ENCODE data around the gene SH3RF1.

DNA sequence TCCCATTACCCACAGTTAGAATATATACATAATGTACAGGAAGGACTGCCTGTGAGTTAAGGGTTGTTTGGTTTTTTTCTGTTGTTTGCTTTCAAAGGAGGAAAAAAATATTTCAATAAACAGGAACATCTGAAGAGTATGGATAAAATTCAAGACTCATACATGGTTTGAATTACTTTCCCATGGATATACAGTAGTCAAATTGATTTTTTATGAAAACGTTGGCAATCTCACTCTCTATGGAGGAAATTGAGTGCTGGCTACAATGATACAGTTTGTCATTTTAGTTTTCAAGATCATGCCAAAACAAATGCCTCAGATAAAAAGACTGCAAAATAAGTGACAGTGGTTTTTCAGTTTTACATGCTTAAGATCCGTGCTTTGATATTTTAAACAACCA, 116.6 kb downstream of the SH3RF1 start:
- TF ChIP-seq POLR2A (IDR thresholded peaks at IDR 0.05; ENCODE audit: low read depth, low read length) (no peak), ZBED1 (IDR thresholded peaks at IDR 0.05; ENCODE audit: borderline replicate concordance) (no peak), CHD2 (IDR thresholded peaks at IDR 0.05; ENCODE audit: borderline replicate concordance, low read depth, low read length) (no peak), TARDBP (IDR thresholded peaks at IDR 0.05; ENCODE audit: borderline replicate concordance) (no peak), SMC3 (IDR thresholded peaks at IDR 0.05; ENCODE audit: borderline replicate concordance, low read length) (no peak), YY1 (IDR thresholded peaks at IDR 0.05; ENCODE audit: low read depth, low read length) (no peak), CEBPB (IDR thresholded peaks at IDR 0.05; ENCODE audit: borderline replicate concordance in 1 of 2, low read depth in 2 of 2, low read length in 2 of 2) (no peak), FOXM1 (IDR thresholded peaks at IDR 0.05; ENCODE audit: low read depth, low read length) (no peak)
- TF ChIP-seq, protein P1, sequence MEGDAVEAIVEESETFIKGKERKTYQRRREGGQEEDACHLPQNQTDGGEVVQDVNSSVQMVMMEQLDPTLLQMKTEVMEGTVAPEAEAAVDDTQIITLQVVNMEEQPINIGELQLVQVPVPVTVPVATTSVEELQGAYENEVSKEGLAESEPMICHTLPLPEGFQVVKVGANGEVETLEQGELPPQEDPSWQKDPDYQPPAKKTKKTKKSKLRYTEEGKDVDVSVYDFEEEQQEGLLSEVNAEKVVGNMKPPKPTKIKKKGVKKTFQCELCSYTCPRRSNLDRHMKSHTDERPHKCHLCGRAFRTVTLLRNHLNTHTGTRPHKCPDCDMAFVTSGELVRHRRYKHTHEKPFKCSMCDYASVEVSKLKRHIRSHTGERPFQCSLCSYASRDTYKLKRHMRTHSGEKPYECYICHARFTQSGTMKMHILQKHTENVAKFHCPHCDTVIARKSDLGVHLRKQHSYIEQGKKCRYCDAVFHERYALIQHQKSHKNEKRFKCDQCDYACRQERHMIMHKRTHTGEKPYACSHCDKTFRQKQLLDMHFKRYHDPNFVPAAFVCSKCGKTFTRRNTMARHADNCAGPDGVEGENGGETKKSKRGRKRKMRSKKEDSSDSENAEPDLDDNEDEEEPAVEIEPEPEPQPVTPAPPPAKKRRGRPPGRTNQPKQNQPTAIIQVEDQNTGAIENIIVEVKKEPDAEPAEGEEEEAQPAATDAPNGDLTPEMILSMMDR (IDR thresholded peaks at IDR 0.05 in 2 of 3, conservative IDR thresholded peaks at IDR 0.05 in 1 of 3; ENCODE audit: control insufficient read depth in 2 of 3, extremely low read depth in 1 of 3, insufficient read depth in 1 of 3, low read depth in 3 of 3, low read length in 3 of 3): no peak
- TF ChIP-seq, protein P2, sequence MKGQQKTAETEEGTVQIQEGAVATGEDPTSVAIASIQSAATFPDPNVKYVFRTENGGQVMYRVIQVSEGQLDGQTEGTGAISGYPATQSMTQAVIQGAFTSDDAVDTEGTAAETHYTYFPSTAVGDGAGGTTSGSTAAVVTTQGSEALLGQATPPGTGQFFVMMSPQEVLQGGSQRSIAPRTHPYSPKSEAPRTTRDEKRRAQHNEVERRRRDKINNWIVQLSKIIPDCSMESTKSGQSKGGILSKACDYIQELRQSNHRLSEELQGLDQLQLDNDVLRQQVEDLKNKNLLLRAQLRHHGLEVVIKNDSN (IDR thresholded peaks at IDR 0.05; ENCODE audit: borderline replicate concordance, extremely low read length, insufficient read depth, low read depth, low read length): no peak
- TF ChIP-seq, protein P3, sequence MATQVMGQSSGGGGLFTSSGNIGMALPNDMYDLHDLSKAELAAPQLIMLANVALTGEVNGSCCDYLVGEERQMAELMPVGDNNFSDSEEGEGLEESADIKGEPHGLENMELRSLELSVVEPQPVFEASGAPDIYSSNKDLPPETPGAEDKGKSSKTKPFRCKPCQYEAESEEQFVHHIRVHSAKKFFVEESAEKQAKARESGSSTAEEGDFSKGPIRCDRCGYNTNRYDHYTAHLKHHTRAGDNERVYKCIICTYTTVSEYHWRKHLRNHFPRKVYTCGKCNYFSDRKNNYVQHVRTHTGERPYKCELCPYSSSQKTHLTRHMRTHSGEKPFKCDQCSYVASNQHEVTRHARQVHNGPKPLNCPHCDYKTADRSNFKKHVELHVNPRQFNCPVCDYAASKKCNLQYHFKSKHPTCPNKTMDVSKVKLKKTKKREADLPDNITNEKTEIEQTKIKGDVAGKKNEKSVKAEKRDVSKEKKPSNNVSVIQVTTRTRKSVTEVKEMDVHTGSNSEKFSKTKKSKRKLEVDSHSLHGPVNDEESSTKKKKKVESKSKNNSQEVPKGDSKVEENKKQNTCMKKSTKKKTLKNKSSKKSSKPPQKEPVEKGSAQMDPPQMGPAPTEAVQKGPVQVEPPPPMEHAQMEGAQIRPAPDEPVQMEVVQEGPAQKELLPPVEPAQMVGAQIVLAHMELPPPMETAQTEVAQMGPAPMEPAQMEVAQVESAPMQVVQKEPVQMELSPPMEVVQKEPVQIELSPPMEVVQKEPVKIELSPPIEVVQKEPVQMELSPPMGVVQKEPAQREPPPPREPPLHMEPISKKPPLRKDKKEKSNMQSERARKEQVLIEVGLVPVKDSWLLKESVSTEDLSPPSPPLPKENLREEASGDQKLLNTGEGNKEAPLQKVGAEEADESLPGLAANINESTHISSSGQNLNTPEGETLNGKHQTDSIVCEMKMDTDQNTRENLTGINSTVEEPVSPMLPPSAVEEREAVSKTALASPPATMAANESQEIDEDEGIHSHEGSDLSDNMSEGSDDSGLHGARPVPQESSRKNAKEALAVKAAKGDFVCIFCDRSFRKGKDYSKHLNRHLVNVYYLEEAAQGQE (IDR thresholded peaks at IDR 0.05; ENCODE audit: low read depth, low read length): no peak

Measured in GM12878 (cell line).